ENCODE measurements around the gene PDLIM1.
A peak's percentile ranks its signal among the peaks of the same experiment; 100 is the strongest.
"Not testable (repeated sequence)": the region's sequence is repeated elsewhere in the genome, so short reads cannot be mapped to it uniquely, and the experiment has no call there.

Gene PDLIM1

GRCh38 chr10:95209509-95210127, 81.2 kb downstream of the PDLIM1 start:
- TF ChIP-seq CTCF (IDR thresholded peaks at IDR 0.05; ENCODE audit: extremely low read depth, insufficient read depth, missing control alignments): no peak
- no peak for DNase-seq (ENCODE audit: low spot score)
- in situ Hi-C loops (cut with MboI; ENCODE audit: low pct_unique_long_range_greater_than_20kb, low sequenced_read_pairs, unreplicated experiment): no loop called here

- TF ChIP-seq CTCF (IDR thresholded peaks at IDR 0.05; ENCODE audit: extremely low read depth, insufficient read depth, missing control alignments): no peak
- in situ Hi-C loops (cut with MboI; ENCODE audit: low pct_unique_long_range_greater_than_20kb, low sequenced_read_pairs, unreplicated experiment): no loop called here
- DNase-seq (ENCODE audit: low spot score): no peak
These were observed 82.0 kb downstream of the PDLIM1 start for GRCh38 chr10:95208702-95209391.

- in situ Hi-C loops (cut with MboI; ENCODE audit: low pct_unique_long_range_greater_than_20kb, low sequenced_read_pairs, unreplicated experiment); DNase-seq (ENCODE audit: low spot score): not testable (repeated sequence)
These were observed 87.9 kb downstream of the PDLIM1 start for GRCh38 chr10:95202865-95203264.

GRCh38 chr10:95201736-95202135, 89.1 kb downstream of the PDLIM1 start:
- DNase-seq (ENCODE audit: low spot score): no peak

GRCh38 chr10:95196046-95196445, 94.8 kb downstream of the PDLIM1 start:
- no peak for DNase-seq (ENCODE audit: low spot score)
- TF ChIP-seq CTCF (IDR thresholded peaks at IDR 0.05; ENCODE audit: extremely low read depth, insufficient read depth, missing control alignments): no peak
- in situ Hi-C loops (cut with MboI; ENCODE audit: low pct_unique_long_range_greater_than_20kb, low sequenced_read_pairs, unreplicated experiment): no loop called here

More at GRCh38 chr10:95201736-95202135, 89.1 kb downstream of the PDLIM1 start:
- in situ Hi-C loops (cut with MboI; ENCODE audit: low pct_unique_long_range_greater_than_20kb, low sequenced_read_pairs, unreplicated experiment): no loop called here
- peak; percentile 18 for TF ChIP-seq CTCF (IDR thresholded peaks at IDR 0.05; ENCODE audit: extremely low read depth, insufficient read depth, missing control alignments)

- in situ Hi-C loops (cut with MboI; ENCODE audit: low pct_unique_long_range_greater_than_20kb, low sequenced_read_pairs, unreplicated experiment): no loop called here
- TF ChIP-seq CTCF (IDR thresholded peaks at IDR 0.05; ENCODE audit: extremely low read depth, insufficient read depth, missing control alignments): no peak
- no peak for DNase-seq (ENCODE audit: low spot score)
These were observed 96.9 kb downstream of the PDLIM1 start, which contains the start of gene ACSM6 for GRCh38 chr10:95193944-95194343. Gene ACSM6, plus strand, starts transcription at chr10:95194238. Its CDS starts 248 bp downstream, at chr10:95194486.

GRCh38 chr10:95188593-95188992, 102.2 kb downstream of the PDLIM1 start:
- TF ChIP-seq CTCF (IDR thresholded peaks at IDR 0.05; ENCODE audit: extremely low read depth, insufficient read depth, missing control alignments): no peak

More at GRCh38 chr10:95188593-95188992, 102.2 kb downstream of the PDLIM1 start:
- in situ Hi-C loops (cut with MboI; ENCODE audit: low pct_unique_long_range_greater_than_20kb, low sequenced_read_pairs, unreplicated experiment): loop anchor here (10.0 kb wide), 1 partner anchor 176 kb away; no protein-coding TSS in a partner anchor
- DNase-seq (ENCODE audit: low spot score): no peak

All from GM13977 (cell line).